ENCODE measurements around the gene HES6.
A peak's percentile ranks its signal among the peaks of the same experiment; 100 is the strongest.
"Not testable (repeated sequence)": the region's sequence is repeated elsewhere in the genome, so short reads cannot be mapped to it uniquely, and the experiment has no call there.

The HES6 gene, protein sequence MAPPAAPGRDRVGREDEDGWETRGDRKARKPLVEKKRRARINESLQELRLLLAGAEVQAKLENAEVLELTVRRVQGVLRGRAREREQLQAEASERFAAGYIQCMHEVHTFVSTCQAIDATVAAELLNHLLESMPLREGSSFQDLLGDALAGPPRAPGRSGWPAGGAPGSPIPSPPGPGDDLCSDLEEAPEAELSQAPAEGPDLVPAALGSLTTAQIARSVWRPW
- total RNA-seq = 1.4 to 1.7 reads per million in 2 donors

DNA sequence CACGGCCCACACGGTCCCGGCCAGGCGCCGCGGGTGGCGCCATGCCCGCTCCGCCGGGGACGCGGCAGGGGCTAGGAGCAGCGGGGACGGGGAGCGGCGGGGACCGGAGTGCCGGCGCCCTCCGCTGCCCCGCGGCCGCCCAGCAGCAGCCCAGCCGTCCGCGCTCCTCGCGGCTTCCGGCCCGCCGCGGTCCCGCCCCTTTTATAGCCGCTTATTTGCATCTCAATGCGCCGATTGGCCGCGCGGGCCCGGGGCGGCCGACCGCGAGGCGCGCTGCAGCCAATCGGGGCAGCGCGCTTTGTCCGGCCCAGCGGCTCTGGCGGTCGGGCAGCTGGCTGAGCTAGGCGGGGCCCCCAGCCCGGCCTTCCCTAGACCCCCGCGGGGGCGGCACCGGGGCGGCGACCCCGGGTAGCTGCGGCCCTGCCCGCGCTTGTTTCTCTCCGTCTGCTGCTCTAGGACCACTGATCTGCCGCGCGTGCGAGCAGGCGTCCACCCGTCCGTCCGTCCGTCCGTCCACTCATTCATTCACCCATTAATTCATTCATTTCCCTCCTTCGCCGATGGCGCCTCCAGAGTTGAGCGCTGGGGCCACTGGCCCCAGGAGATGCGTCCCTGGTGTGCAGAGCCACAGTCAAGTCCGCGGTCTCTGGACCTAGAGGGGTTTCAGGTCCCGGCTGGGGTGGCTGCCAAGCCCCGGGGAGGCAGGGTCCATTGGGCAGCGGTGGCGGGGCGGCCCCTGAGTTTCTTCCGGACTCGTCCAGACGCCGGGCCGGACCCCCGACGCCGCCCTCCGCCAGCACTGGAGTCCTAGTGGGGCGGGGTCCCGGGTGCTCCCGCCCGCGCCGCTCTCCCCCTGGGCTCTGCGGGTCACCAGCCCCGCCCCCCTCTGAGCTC, at the start of gene HES6:
TSS of gene HES6 (minus strand) at position 176 of the 894 bp plus-strand sequence. CDS start at position 43, 133 bp downstream.
- peak; percentile 68 for DNase-seq

DNA sequence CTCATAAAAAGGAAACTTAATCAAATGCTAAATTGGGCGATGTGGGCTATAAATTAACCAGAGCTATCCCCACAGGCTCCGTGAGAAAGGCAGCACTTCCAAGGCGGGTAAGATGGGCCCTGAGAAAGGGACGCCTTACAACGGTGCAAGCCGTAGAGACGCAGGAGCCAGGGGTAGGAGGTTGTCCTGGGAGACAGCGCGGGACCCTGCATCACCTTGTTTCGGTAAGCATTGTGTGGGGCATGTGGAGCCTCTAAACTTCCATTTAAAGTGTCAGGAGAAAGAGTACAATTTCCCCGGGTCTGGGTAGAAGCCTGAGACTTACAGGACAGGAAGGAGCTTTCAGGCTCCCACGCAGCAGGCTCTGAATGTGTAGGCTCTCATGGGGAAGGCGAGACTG, 49.7 kb upstream of the HES6 start:
- DNase-seq = no peak

DNA sequence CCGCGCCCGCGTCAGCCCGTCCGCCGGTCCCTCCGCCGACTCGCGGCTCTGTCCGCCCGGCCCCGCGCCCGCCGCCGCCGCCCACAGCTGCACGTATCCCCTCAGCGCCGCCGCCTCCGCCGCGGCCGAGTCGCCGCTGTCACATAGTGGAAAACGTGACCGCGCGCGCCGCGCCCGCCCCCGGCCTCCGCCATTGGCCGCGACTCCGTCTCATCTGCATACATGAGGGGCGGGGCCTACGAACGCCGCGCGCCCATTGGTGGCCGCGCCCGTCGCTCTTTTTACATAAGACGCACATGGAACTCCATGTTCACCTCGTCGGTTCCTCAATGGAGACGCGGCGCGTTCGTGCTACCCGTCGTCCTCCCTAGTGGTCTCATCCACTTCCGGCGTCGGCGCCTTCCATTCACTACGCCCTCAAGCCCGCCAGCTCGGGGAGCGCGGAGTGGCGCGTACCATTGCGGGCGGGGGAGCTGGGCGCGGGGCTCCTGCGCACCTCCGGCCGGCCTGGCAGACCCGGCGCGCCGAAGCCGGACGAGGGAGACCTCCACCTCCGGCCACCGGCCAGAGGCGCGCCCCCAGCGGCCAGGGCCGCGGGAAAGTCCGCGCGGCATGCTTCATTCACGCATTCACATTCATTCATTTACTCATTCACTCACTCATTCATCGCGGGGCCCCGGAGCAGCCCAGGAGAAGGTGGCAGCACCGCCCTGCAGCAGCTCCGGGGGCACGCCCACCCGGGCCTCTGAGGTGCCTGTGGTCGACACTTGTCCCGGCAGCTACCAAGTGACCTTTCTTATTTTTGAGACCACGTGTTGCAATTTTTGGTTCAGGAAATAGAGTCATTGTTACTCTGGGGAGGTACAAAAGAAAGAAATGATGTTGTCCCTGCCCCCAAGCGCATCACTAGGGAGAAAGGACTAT, 49.1 kb upstream of the HES6 start:
- peak; percentile 94 for DNase-seq

DNA sequence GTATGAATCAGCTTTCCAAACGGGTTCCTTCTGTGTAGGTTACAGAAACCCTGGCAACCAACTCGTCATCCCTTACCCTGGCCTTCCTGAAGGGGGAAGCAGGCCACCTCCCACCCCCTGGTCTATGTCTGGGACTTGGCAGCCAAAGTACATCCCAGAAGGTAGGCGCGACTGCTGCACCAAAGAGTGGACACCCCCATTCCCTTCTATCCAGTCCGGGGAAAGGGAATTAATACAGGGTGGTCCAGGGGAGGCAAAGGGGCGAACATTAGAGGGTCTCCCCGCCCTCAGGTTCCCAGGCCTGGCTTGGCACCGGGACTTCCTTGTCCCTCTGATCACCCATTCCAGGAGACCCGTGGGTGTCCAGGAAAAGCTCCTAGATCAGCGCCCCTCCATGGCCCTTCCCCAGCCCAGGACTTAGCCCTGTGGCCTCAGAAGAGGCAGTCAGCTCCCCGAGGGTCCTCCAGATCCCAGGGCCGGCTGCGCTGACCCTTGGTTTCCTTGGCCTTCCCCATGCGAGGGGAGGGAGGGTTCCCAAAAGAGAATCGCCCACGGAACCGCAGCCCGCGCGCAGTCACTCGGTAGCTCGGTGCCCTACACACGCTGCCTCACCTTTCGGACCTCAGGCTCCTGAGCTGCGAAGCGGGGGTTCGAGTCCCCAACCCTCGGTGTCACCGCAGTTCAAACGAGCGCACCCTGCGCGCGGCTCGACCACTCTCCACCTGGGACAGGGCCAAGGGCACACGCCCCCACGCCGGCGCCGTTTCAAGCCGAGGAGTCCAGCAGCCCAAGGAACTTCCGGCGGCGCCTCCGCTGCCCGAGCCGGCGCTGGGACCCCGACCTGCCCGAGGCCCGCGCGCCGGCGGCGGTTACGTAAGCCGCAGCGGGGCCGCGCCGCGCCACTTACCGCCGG, 48.2 kb upstream of the HES6 start, which contains the start of gene PER2:
TSS of gene PER2 (minus strand) at position 874 of the 913 bp plus-strand sequence. CDS start 10,674 bp downstream, outside the sequence.
- peak; percentile 15 for DNase-seq

DNA sequence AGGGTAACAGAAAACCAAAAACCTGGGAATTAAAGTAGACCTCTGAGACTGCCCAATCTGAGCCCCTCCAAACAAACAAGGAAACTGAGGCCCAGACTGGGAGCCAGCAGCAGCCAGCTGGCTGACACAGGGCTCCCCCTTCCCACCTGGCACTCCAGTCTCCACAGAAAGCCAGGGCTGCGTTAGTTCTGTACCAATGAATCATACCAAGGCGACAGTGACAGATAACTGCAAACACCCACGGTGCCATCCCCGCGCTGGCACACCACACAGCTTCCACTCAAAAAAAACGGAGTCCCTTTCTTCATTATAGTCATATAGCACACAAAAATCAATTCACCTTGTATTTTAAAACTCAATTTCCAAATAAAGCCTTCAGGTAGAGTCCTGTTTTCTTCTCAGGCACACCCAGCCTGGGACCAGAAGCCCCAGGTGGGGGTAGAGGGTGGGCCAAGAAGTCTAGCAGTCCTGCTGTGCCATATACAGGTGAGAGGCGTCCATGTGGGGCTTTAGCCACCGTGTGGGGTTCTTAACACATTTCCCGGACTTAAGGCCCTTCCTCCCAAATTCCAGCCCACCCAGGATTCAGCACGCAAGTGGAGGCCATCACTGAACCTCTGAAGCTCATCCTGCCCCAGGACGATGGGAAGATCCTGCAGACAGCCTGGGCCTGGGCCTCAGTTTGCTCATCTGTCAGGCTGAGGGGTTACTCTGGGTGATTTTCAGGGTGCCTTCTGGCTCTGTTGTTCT, 47.3 kb upstream of the HES6 start:
- DNase-seq = no peak

DNA sequence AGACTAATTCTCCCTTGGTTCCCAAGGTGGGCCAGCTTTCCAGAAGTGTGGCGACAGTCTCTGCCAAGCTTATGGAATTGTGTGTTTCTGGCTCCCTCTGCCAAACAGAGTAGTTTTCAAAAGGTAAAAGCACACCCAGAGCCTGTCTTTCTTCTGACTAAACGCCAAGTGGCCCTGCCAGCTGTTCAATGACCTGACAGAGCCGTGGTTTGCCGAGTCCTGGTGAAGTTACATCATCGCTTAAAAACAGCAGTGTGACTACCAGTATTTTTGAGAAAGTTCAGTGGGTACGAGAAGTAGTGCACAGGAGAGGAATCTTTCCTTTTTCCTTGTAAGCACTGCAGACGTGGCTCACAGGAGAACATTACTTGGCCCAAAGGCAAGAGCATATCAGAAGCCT, 46.7 kb upstream of the HES6 start:
- no peak for DNase-seq

DNA sequence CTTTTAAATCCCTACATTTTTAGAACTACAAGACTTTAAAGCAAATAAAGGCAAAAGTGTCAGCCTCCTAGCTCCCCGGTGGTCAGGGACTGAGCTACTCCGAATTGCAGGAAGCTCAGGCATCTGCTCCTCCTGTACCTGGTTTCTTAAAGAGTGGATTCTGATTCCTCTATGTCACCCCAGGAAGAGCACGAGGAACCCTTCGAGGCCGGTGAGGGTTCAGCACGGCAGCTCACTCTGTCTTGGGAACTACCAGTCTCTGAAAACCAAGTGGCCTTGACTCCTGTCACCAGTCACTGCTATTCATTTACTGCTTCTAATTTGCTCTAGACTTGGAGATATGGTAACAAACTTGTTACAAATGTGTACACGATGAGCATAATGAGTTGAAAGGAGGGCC, 46.3 kb upstream of the HES6 start:
- no peak for DNase-seq

DNA sequence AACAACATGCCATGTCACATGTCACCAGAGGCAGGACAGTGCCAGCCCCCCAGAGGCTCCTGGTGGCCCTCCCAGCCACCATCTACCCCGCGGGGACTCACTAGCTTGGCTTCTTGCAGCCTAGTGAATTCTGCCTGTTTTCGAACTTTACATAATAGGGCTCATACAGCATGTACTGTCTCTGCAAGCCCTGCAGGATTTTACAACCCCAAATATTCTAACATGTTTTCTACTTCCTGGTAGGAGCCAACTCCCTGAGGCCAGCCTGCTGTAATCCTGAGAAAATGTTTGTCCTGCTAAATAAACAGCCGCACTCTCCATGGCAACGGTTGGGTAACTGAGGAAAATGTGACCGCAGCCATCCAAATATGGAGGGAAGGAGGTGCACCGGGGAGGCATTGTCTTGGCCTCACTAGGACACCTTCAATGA, 45.8 kb upstream of the HES6 start:
- no peak for DNase-seq

DNA sequence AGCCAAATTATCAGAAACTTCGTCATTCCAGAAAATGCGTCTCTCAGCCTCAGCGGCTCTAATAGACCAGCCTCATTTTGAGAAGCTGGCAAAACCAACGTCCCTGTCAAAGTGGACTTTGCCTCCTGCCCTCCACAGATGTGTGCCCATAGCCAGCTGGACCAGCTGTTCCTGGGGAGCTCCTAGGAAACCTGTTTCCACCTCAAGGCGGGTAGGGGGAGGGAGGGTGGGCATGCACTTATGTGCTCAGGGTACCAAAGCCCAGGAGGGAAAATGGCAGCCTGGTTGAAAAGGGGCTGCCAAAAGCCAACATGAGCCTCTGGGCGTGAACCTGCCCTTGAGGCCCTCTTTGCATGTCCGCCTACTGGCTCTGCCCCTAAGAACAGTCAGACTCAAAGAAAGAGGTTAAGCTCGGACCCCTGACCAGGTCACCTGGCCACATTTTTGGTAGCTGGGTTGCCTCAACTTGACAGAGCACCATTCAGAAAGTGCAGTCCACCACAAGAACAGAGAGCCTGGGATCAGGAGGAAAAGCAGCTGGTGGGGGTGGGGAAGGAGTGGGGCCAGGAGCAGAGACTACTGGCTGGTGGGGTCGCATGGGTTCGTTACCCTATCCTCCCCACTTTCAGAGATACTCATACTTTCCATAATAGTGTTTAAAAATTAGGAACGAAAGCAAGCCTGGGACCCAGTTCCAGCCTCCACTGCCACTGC, 45.1 kb upstream of the HES6 start:
- DNase-seq = no peak

DNA sequence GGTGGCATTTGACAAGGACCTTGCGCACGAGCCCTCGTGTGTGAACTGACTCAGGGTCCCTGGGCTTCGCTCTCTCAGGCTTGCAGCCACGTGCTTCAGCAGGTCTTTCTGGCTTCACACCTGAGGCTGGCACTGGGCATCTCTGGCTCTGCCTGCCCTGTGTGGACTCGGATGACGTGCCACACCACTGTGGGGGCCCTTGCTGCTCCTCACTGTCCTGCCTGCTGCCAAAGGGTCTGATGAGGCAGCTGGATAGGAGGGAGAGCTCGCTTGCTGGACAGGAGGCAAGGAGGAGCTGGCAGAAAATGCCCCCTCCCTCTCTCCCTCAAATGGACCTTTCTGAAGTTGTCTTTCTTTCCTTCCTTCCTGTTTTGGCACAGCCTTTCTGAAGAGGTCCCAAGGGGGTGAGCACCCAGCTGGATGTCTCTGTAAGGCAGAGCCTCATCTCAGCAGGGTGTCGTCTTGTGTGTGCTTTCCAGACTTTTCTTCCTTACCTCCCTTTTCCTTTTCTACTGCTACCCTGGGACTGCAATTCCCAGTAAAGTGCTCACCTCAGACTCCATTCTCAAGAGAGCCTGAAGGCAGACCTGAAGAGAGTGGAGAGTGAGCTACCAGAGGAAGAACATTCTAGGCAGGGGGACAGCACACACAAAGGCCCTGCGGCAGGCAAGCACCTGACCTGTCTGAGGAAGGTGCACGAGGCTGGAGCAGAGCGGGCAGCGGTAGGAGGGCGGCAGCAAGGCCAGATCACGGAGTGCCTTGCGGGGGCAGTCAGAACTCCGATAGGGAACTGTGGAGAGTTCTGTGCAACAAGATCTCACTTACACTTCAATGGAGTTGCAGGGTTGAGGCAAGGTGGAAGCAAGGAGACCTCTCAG, 43.3 kb upstream of the HES6 start:
- no peak for DNase-seq

DNA sequence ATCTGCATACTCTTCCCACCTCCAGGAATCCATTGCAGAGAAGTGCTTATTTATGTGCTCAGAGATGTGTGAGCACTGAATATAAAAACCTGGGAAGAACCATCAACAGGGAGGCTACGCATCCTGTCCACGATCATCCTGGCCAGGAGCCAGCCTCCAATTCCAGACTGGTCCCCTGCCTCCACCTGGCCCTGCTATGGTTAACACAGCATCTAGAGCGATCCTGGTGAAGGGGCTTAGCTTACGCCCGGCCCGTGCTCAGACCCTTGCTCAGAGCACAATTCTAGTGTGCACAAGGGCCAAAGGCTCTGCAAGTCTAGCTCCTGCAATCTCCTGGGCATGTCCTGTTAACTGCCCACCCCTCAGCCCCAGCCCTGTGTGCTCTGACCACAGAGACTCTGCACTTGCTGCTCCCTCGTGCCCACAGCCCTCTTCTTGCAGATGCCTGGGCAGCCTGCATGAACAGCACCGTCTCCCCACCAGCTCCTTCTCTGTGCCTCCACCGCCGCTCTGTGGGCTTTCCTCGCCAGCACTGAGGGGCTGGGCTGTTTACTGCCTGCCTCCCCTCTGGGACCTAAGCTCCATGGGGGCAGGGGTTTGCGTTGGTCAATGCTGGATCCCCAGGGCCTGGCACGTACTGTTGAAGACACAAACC, 42.1 kb upstream of the HES6 start:
- DNase-seq = no peak

DNA sequence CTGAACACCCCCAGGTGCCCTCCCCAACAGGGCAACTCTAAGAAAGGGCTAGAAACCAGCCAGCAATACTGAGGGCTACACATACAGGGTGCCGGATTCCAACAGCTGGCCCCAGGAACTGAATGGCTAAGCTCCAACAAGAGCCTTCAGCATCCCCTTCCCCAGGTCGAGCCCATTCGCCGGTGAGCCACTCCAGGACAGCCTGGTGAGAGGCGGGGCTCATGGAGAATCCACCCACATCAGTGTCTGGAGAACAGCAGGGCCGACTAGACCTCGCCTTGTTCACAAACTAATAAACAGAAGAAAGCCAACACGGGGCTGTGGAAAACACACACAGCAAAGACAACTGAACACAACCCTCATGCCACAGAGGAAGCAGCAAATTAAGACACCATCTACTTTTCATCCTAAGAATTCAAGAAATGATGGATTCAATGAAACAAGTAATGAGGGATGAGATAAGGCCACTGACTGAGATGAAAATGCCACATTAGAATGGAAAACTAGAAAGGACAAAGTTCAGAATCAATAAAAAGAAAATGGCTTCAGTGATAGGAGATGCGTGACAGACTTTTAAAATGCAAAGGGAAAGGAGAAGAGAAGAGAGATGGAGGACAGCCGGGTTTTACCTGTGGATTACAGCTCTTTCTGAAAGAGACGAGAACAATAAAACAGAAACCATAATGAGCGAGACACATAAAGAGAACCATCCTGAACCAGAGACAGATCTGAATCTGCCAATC, 40.4 kb upstream of the HES6 start:
- no peak for DNase-seq

DNA sequence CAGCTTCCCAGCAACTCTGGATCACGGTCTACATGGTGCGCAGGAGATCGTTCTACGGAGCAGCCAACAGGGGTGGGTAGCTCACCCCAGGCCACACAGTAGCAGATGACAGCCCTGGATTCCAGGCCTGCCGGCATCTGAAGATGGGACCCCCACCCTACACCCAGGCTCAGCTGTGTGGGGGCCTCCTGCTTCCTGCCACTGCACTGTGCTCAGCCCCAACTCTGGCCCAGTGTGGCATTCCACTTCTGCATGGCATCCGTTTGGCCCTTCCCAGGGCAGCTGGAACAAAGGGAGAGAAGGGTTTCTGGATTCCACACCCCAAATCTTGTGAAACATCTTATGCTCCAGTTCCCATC, 39.5 kb upstream of the HES6 start:
- no peak for DNase-seq

DNA sequence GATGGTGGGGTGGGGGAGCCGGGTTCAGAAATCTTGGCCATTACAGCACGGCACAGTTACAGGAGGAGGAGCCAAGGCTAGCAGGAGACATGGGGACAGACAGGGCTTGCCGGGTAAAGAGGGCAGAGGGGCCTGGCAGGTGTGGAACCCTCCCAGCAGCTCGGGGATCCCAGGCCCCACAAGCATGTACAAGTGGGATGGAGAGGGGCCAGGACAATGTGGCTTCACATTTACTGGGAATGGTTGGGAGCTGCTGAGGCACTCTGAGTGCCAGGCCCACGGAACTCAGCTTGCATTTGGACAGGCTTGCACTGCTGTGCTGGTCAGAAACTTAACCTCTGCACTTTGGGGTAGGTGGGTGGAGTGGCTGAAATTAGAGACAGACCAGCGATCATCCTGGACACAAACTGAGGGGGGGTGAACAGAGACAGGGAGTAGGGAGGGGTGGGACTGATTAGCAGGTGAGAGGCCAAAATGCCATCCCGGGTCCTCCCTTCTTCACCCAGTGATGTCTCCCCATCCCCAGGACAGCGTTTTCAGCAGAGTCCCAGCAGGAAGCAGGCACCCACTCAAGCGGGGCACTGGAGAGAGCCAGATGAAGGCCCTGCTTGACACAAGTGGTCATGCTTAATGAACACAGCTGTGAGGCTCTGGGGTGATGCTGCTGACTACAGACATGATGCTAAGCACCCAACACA, 38.9 kb upstream of the HES6 start:
- DNase-seq = no peak

DNA sequence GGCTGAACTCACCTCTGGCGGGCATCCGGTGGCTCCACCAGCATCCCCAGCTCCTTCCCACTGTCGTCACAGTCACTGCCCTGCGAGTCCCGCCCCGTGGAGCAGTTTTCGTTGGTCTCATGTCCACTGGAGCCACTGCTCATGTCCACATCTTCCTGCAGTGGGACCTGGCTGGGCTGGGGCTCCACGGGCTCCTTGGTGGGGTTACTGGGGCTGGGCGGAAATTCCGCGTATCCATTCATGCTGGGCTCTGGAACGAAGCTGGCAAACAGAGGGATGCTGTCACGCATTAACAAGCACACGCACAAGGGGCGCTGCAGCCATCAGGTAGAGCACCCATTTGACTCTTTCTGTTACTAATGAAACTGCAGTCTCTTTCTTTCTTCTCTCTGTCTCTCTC, 37.9 kb upstream of the HES6 start:
- DNase-seq = no peak

DNA sequence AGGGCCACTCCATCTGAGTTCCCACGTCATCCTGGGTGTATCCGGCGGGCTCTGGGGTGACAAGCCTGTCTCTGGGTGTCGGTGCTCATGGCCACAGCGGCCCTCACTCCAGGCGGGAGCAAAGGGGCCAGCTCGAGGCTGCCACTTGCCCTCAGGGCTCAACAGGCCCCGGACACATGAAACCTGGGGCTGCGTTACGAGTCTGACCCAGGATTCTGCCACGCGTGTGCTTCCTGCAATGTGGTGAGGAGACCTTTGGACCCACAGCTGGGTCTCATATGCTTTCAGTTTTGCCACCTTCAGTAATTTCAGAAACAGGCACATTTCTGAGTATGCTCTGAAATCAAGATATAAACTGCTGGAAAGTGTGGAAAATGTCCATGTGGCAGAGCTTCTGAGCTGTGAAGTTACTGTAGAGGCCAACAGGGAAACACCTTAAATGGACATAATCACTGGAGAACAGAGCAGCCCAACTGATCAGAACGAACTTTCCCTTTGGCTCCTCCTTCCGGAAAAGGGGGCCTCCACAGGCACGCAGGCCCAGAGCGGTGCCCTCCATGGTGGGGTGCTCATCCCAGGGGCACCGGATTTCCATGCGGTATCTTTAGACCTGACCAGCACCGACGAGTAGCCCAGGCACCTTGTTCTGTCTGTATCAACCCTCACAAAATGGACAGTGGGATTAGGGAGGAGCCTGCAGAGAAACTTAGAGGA, 34.5 kb upstream of the HES6 start:
- no peak for DNase-seq

DNA sequence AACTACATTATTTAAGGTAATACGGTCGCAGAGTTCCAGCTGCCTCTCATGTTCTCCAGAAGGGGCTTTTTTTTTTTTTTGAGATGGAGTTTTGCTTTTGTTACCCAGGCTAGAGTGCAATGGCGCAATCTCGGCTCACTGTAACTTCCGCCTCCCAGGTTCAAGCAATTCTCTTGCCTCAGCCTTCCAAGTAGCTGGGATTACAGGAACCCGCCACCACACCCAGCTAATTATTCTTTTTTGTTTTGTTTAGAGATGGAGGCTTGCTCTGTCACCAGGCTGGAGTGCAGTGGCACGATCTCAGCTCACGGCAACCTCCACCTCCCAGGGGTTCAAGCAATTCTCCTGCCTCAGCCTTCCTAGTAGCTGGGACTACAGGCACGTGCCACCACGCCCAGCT, 33.6 kb upstream of the HES6 start:
- not testable (repeated sequence) for DNase-seq
